ENCODE measurements around the gene EPB41L5.

DNA sequence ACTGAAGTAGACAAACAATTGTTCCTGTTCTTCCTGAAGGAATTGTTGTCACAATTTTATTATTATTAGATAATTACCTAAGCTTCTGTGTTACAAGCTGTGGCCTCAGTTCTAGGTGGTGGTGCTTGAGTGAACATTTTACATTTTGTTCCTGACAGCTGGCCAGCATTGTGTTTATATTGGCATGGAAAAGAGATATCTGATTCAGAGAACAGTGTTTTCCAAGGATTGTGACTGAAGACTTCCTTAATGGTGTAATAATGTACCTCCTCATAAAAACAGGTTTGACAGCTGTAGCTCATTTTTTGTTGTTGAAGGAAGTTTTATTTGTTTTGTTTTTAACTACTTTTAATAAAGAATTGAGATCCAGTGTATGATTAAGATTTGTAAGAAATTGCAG lies 95.2 kb downstream of the EPB41L5 start:
- TF ChIP-seq CTCF (IDR thresholded peaks at IDR 0.05; ENCODE audit: poor library complexity) (no peak), EZH2 (IDR thresholded peaks at IDR 0.05; ENCODE audit: borderline replicate concordance) (no peak)

Data from hepatocyte (in vitro differentiated cells).